Testis (tissue), 2 donors: ENCODE results near the gene ENAM.

Source experiments
- POLR2A ChIP-seq: fragments of 450-650 bp; IDR thresholded peaks from one replicate; pipeline ENCODE4 v1.6.1; 2017; ENCODE audit warnings: antibody characterized with exemption, mild to moderate bottlenecking, moderate library complexity
- TF ChIP-seq, protein P1 (sequence below), 3 experiments: fragments of 450-650 bp in 2 of 3; fragments of 200-600 bp in 1 of 3; sonication (generic) in 1 of 3; IDR thresholded peaks; one replicate each; pipeline ENCODE4 v1.5.1; 2016 to 2019; ENCODE audit warnings: antibody characterized with exemption in 3 of 3, mild to moderate bottlenecking in 2 of 3, moderate library complexity in 1 of 3

DNA sequence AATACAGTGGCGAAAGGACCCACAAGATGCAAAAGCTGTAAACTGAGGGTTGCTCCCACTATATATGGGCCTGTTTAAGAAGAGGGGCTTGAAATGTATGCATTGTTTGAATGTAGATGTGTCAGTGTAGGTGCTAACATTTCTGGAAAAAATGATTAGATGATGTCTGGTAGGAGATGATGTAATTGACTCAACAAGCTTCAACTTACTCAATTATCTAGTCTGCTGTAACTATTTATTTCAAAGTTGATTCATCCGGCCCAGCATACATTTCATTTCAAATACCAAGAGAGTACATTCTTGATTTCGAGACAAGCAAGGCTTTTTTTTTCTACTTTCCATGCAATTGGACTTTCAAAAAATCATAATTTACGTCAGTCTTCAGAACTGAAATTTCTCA, 9.3 kb upstream of the ENAM start:
- TF ChIP-seq, protein P1, sequence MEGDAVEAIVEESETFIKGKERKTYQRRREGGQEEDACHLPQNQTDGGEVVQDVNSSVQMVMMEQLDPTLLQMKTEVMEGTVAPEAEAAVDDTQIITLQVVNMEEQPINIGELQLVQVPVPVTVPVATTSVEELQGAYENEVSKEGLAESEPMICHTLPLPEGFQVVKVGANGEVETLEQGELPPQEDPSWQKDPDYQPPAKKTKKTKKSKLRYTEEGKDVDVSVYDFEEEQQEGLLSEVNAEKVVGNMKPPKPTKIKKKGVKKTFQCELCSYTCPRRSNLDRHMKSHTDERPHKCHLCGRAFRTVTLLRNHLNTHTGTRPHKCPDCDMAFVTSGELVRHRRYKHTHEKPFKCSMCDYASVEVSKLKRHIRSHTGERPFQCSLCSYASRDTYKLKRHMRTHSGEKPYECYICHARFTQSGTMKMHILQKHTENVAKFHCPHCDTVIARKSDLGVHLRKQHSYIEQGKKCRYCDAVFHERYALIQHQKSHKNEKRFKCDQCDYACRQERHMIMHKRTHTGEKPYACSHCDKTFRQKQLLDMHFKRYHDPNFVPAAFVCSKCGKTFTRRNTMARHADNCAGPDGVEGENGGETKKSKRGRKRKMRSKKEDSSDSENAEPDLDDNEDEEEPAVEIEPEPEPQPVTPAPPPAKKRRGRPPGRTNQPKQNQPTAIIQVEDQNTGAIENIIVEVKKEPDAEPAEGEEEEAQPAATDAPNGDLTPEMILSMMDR (IDR thresholded peaks at IDR 0.05), result no peak
- no peak for TF ChIP-seq POLR2A
